Psoas muscle (tissue), 8 donors: ENCODE measurements around the gene LMAN1L. TPM values are rescaled to one million over a fixed set of nuclear protein-coding genes. Genes with fewer than 3 reads are reported as not detected.

ENCODE experiments used
- ATAC-seq, 4 donors: fragments of 200-7000 bp; cut with Tn5 transposase; one replicate each; pipeline ENCODE4 v1.9.1; 2020; ENCODE audit warnings: moderate library complexity in 3 of 4, mild to moderate bottlenecking in 2 of 4
- DNase-seq, 2 donors: peaks; one replicate each; pipeline ENCODE4 v3.0.0-alpha.2; 2020
- H3K27ac ChIP-seq: fragments of 200-600 bp; one replicate; pipeline ENCODE4 v1.8.0; 2022
- H3K27me3 ChIP-seq, 3 donors: fragments of 200-600 bp in 1 of 3; one replicate each; pipeline versions ENCODE4 v1.6.1 to v1.8.0; 2013 to 2022; ENCODE audit warnings: low read length in 2 of 3, mild to moderate bottlenecking in 2 of 3, moderate library complexity in 1 of 3; ENCODE audit not compliant: insufficient read depth in 3 of 3
- H3K36me3 ChIP-seq, 2 donors: fragments of 200-600 bp in 1 of 2; one replicate each; pipeline versions ENCODE4 v1.6.1 to v1.8.0; 2013 to 2022; ENCODE audit warnings: low read depth in 1 of 2, mild to moderate bottlenecking in 1 of 2, moderate library complexity in 1 of 2; ENCODE audit not compliant: insufficient read depth in 1 of 2
- H3K4me1 ChIP-seq: fragments of 200-600 bp; one replicate; pipeline ENCODE4 v1.8.0; 2022
- H3K4me3 ChIP-seq: fragments of 200-600 bp; one replicate; pipeline ENCODE4 v1.8.0; 2022; ENCODE audit warnings: mild to moderate bottlenecking
- H3K9me3 ChIP-seq: fragments of 200-600 bp; one replicate; pipeline ENCODE4 v1.8.0; 2022
- WGBS, 3 donors: extraction: QIAGEN DNeasy Blood & Tissue Kit; methylation state at CpG; one replicate each; pipeline versions ENCODE4 v1.1.6 to v1.1.7; 2013; 5-methylcytosine and 5-hydroxymethylcytosine counted together
- intact Hi-C, 2 donors: fragments of 100-400 bp; cut with DNase I; formaldehyde crosslinking; loops; one replicate each; pipeline versions ENCODE4 v1.11.0 to v1.14.2; 2022
- polyA plus RNA-seq, 3 donors: library from polyadenylated mRNA; stranded (reverse); fragments of 200-250 nt; gene quantifications; one replicate each; pipeline ENCODE4 v1.2.3, GENCODE V29; 2013
- total RNA-seq, 4 donors: library from RNA; stranded (reverse); fragmentation: NEBNext Ultra II Directional in 2 of 4; extraction: Animal tissue kit (Norgen Biotek cat#: 25700) in 2 of 4; gene quantifications; one replicate each; pipeline versions ENCODE4 v1.2.1 to v1.2.4, GENCODE V29; 2021 to 2023
- TF ChIP-seq, protein P1 (sequence below): fragments of 200-600 bp; IDR thresholded peaks from one replicate; pipeline ENCODE4 v1.8.0; 2022; ENCODE audit warnings: antibody characterized with exemption
- donor health status: healthy with polysubstance abuse.
- donor health status: DM: no; HTN: no; CAD: no; lungs with moderate emphysema.
- donor health status: Bipolar disorder and iron deficiency.
- donor health status: healthy.
- donor health status: DM: yes; HTN: yes; CAD: no.
- donor health status: DM: no; HTN: no; CAD: no.
- donor health status: DM: no; HTN: no; CAD: no.
- donor health status: DM: yes; HTN: yes; CAD: no.

LMAN1L gene
- total and polyA plus RNA-seq, 7 donors, result 0.36 to 0.66 TPM; not detected in 5

- DNase-seq, result no peak
- Histone ChIP-seq H3K27ac (no peak overlapping the region), H3K27me3 (no peaks in the 10 kb centered on the region), H3K4me1 (peaks cover 5% of the 10 kb centered on the region), H3K36me3 (peaks cover 0 to 55% of the 10 kb centered on the region in 2 donors), H3K4me3 (no peak overlapping the region), H3K9me3 (no peaks in the 10 kb centered on the region)
- no peak for ATAC-seq
- TF ChIP-seq, protein P1, sequence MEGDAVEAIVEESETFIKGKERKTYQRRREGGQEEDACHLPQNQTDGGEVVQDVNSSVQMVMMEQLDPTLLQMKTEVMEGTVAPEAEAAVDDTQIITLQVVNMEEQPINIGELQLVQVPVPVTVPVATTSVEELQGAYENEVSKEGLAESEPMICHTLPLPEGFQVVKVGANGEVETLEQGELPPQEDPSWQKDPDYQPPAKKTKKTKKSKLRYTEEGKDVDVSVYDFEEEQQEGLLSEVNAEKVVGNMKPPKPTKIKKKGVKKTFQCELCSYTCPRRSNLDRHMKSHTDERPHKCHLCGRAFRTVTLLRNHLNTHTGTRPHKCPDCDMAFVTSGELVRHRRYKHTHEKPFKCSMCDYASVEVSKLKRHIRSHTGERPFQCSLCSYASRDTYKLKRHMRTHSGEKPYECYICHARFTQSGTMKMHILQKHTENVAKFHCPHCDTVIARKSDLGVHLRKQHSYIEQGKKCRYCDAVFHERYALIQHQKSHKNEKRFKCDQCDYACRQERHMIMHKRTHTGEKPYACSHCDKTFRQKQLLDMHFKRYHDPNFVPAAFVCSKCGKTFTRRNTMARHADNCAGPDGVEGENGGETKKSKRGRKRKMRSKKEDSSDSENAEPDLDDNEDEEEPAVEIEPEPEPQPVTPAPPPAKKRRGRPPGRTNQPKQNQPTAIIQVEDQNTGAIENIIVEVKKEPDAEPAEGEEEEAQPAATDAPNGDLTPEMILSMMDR, result no peak
- WGBS, 3 donors, result 78 to 87% (median 87%) methylated on average over 7 of the region's 7 CpGs
- intact Hi-C loops, result loop anchor here in 1 of 2 donors (5.0 kb wide), 1 partner anchor 55 kb away; the partner anchor contains the start of gene CSK
Measured at GRCh38 chr15:74836846-74837245, 24.2 kb downstream of the LMAN1L start.

- H3K4me3 ChIP-seq, result no peak overlapping the region
- H3K9me3 ChIP-seq, result no peaks in the 10 kb centered on the region
- TF ChIP-seq, protein P1, result no peak
- ATAC-seq, result no peak
- no peaks in the 10 kb centered on the region for H3K4me1 ChIP-seq
- H3K36me3 ChIP-seq, result peaks cover 0 to 55% of the 10 kb centered on the region in 2 donors
- no peaks in the 10 kb centered on the region for H3K27me3 ChIP-seq
- WGBS, 3 donors, result 77 to 91% (median 86%) methylated on average over 9 to 15 of the region's 15 CpGs
- intact Hi-C loops, result loop anchor here in 1 of 2 donors (5.0 kb wide), 1 partner anchor 55 kb away; the partner anchor contains the start of gene CSK
- DNase-seq, result no peak
- H3K27ac ChIP-seq, result no peak overlapping the region
Measured at GRCh38 chr15:74837482-74838136, 25.0 kb downstream of the LMAN1L start.

DNA sequence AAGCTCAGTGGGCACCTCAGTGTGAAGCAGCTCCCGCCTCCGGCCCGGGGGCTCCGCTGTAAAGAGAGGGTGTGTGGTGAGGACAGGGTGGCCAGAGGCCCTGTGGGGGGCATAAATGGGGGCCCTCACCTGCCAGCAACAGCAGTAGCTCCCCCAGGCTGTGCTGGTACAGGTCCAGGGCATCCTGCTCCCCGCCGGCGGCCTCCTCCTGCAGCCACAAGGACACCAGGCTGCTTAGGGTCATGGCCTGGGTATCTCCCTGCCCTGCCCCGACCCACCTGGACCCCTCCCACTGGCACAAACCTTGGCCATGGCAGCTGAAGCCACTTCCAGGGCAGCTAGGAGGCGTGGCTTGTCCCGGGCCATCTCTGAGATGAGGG is 25.5 kb downstream of the LMAN1L start:
- intact Hi-C loops, result loop anchor here in 1 of 2 donors (5.0 kb wide), 1 partner anchor 56 kb away; the partner anchor contains the start of gene CSK
- Histone ChIP-seq H3K4me3 (no peak overlapping the region), H3K4me1 (no peaks in the 10 kb centered on the region), H3K27me3 (no peaks in the 10 kb centered on the region), H3K27ac (no peak overlapping the region), H3K9me3 (no peaks in the 10 kb centered on the region), H3K36me3 (peaks cover 0 to 55% of the 10 kb centered on the region in 2 donors)
- TF ChIP-seq, protein P1, result no peak
- DNase-seq (no peak), ATAC-seq (no peak)
- 88 to 97% (median 92%) methylated on average over 10 of the region's 10 CpGs for WGBS, 3 donors

GRCh38 chr15:74838746-74839525 is 26.3 kb downstream of the LMAN1L start:
- Histone ChIP-seq H3K36me3 (peaks cover 0 to 55% of the 10 kb centered on the region in 2 donors), H3K27ac (no peak overlapping the region), H3K27me3 (no peaks in the 10 kb centered on the region), H3K9me3 (no peaks in the 10 kb centered on the region), H3K4me1 (peaks cover 5% of the 10 kb centered on the region), H3K4me3 (no peak overlapping the region)
- TF ChIP-seq, protein P1, result no peak
- intact Hi-C loops, result loop anchor here in 1 of 2 donors (5.0 kb wide), 1 partner anchor 57 kb away; the partner anchor contains the start of gene CSK
- DNase-seq (no peak), ATAC-seq (no peak)
- 85 to 88% (median 88%) methylated on average over 11 of the region's 11 CpGs for WGBS, 3 donors
